ENCODE data around the gene PEX26. TPM values are rescaled to one million over a fixed set of nuclear protein-coding genes. Genes with fewer than 3 reads are reported as not detected.

PEX26 gene
- total RNA-seq, 1 donor from 2014 or later: 35.2 TPM

- ChIA-PET POLR2A (no interaction called here), CTCF (no interaction called here)
- no peak overlapping the region for H3K27ac Mint-ChIP-seq
- DNase-seq (no peak), ATAC-seq (ENCODE audit: low read depth) (no peak)
- H3K4me3 Mint-ChIP-seq: no peak overlapping the region
- peaks cover 6% of the 10 kb centered on the region for H3K27me3 Mint-ChIP-seq
- intact Hi-C loops (cut with micrococcal nuclease): no loop called here
- peaks cover 17% of the 10 kb centered on the region for H3K4me1 Mint-ChIP-seq
- no peaks in the 10 kb centered on the region for H3K36me3 Mint-ChIP-seq (ENCODE audit: low read depth)
- no peaks in the 10 kb centered on the region for H3K9me3 Mint-ChIP-seq
- TF ChIP-seq CTCF (IDR thresholded peaks at IDR 0.05): no peak
These were observed 38.8 kb downstream of the PEX26 start for GRCh38 chr22:18116634-18117033.

GRCh38 chr22:18118345-18118915 is 40.6 kb downstream of the PEX26 start:
- Mint-ChIP-seq H3K27me3 (peaks cover 3% of the 10 kb centered on the region), H3K36me3 (ENCODE audit: low read depth) (no peaks in the 10 kb centered on the region), H3K27ac (no peak overlapping the region), H3K9me3 (no peaks in the 10 kb centered on the region), H3K4me1 (peaks cover 17% of the 10 kb centered on the region), H3K4me3 (no peak overlapping the region)
- DNase-seq: no peak
- intact Hi-C loops (cut with micrococcal nuclease): no loop called here
- ChIA-PET POLR2A (interaction anchor here (0.7 kb wide), 1 partner anchor 31 kb away, joined by 3 read pairs; the partner anchor contains the start of gene USP18), CTCF (no interaction called here)
- TF ChIP-seq CTCF (IDR thresholded peaks at IDR 0.05): no peak
- no peak for ATAC-seq (ENCODE audit: low read depth)

GRCh38 chr22:18119409-18120110 is 41.8 kb downstream of the PEX26 start:
- no peak for ATAC-seq (ENCODE audit: low read depth)
- intact Hi-C loops (cut with micrococcal nuclease): no loop called here
- Mint-ChIP-seq H3K9me3 (no peaks in the 10 kb centered on the region), H3K36me3 (ENCODE audit: low read depth) (peaks cover 3% of the 10 kb centered on the region), H3K4me1 (peaks cover 7% of the 10 kb centered on the region), H3K27ac (no peak overlapping the region), H3K4me3 (no peak overlapping the region), H3K27me3 (no peaks in the 10 kb centered on the region)
- DNase-seq: no peak
- POLR2A ChIA-PET: no interaction called here
- no peak for TF ChIP-seq CTCF (IDR thresholded peaks at IDR 0.05)
- CTCF ChIA-PET: no interaction called here

- ChIA-PET POLR2A (no interaction called here), CTCF (no interaction called here)
- H3K9me3 Mint-ChIP-seq: no peaks in the 10 kb centered on the region
- intact Hi-C loops (cut with micrococcal nuclease): no loop called here
- DNase-seq (no peak), ATAC-seq (ENCODE audit: low read depth) (no peak)
- TF ChIP-seq CTCF (IDR thresholded peaks at IDR 0.05): no peak
- H3K27ac Mint-ChIP-seq: no peak overlapping the region
- no peaks in the 10 kb centered on the region for H3K27me3 Mint-ChIP-seq
- H3K4me1 Mint-ChIP-seq: peaks cover 6% of the 10 kb centered on the region
- H3K36me3 Mint-ChIP-seq (ENCODE audit: low read depth): peaks cover 3% of the 10 kb centered on the region
- no peak overlapping the region for H3K4me3 Mint-ChIP-seq
These were observed 43.1 kb downstream of the PEX26 start for GRCh38 chr22:18120857-18121256.

- H3K4me1 Mint-ChIP-seq: peaks cover 6% of the 10 kb centered on the region
- H3K27ac Mint-ChIP-seq: no peak overlapping the region
- CTCF ChIA-PET: no interaction called here
- POLR2A ChIA-PET: no interaction called here
- DNase-seq (no peak), ATAC-seq (ENCODE audit: low read depth) (no peak)
- no peaks in the 10 kb centered on the region for H3K27me3 Mint-ChIP-seq
- intact Hi-C loops (cut with micrococcal nuclease): no loop called here
- H3K9me3 Mint-ChIP-seq: no peaks in the 10 kb centered on the region
- H3K36me3 Mint-ChIP-seq (ENCODE audit: low read depth): peaks cover 3% of the 10 kb centered on the region
- H3K4me3 Mint-ChIP-seq: no peak overlapping the region
- TF ChIP-seq CTCF (IDR thresholded peaks at IDR 0.05): no peak
These were observed 43.7 kb downstream of the PEX26 start for GRCh38 chr22:18121506-18121905.

Data from activated B cell treated with CpG ODN at 0.5 μM for 24 hours (primary cell).